NT2/D1 (cell line): ENCODE data around the gene TLE7.

Source experiments
- DNase-seq: peaks from one replicate; pipeline ENCODE4 v3.0.0-alpha.2; 2011; ENCODE audit warnings: low read depth, low spot score
- H3K27me3 ChIP-seq: 2 replicates; pipeline ENCODE4 v1.6.0; 2011; ENCODE audit warnings: mild to moderate bottlenecking; ENCODE audit not compliant: insufficient read length, insufficient read depth
- H3K36me3 ChIP-seq: 2 replicates; pipeline ENCODE4 v1.6.1; 2011; ENCODE audit warnings: mild to moderate bottlenecking, low read length, mixed read lengths; ENCODE audit not compliant: insufficient read depth, insufficient read length
- H3K4me1 ChIP-seq: 2 replicates; pipeline ENCODE4 v1.5.1; 2011; ENCODE audit not compliant: insufficient read depth, insufficient read length
- H3K4me3 ChIP-seq: 2 replicates; pipeline ENCODE4 v1.5.1; 2011; ENCODE audit warnings: low read depth; ENCODE audit not compliant: insufficient read length
- H3K9ac ChIP-seq: 2 replicates; pipeline ENCODE4 v1.6.0; 2011; ENCODE audit warnings: low read depth; ENCODE audit not compliant: insufficient read length
- H3K9me3 ChIP-seq: 2 replicates; pipeline ENCODE4 v1.5.1; 2011; ENCODE audit warnings: mild to moderate bottlenecking, low read length; ENCODE audit not compliant: insufficient read depth
- SUZ12 ChIP-seq: IDR thresholded peaks from 2 replicates; pipeline ENCODE4 v1.6.1; 2011; ENCODE audit not compliant: insufficient read length, insufficient read depth; ENCODE audit errors: extremely low read depth
- YY1 ChIP-seq: IDR thresholded peaks from 2 replicates; pipeline ENCODE4 v1.6.1; 2011; ENCODE audit not compliant: insufficient read length, insufficient read depth
- ZNF274 ChIP-seq: IDR thresholded peaks from 2 replicates; pipeline ENCODE4 v1.6.1; 2011; ENCODE audit warnings: mild to moderate bottlenecking, low read depth, low read length

TLE7 gene

GRCh38 chr16:71413341-71413740 lies 28.5 kb downstream of the TLE7 start:
- Histone ChIP-seq H3K9me3 (no peaks in the 10 kb centered on the region), H3K4me1 (peaks cover 5% of the 10 kb centered on the region), H3K9ac (no peak overlapping the region), H3K4me3 (no peak overlapping the region), H3K27me3 (no peaks in the 10 kb centered on the region), H3K36me3 (no peaks in the 10 kb centered on the region)
- no peak for DNase-seq
- TF ChIP-seq SUZ12, result no peak
- TF ChIP-seq ZNF274, result no peak
- no peak for TF ChIP-seq YY1

DNA sequence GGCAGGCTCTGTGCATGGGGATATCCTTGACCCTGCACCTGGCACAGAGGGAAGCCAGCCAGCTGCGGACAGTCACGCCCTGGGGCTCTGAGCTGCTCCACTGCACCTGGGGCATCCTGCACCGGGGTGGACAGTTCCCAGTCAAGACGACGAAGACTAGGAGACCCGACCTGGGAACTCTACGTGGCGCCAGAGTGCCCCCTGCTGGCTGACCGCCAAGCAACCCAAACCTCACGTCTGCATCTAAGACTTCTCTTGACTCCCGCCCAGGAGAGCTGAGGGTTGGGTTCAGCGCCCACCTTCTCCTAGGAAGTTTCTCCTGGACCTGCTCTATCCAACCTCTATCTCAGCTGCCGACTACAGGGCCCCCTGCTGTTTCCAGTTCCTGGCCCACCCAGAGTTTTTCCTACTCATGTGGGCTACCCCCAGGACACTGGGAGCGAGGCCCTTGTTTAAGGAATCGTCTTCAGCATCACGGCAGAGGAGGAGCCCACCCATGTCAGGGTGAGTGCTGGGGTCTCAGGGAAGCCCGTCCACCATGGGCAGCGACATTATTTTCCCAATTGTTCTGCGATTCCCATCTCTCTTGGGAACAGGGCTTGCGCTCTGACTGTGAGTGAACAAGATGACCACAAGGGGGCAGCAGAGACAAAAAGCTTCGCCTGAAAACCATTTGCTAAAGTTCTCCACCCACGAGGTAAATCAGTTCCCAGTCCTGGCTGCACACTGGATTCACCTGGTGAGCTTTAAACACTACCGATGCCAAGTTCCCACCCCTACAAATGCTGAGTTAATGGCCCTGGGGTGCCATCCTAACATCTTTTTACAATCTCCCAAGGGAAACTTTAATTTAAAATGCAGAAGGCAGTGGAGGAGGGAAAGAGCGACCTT lies 29.3 kb downstream of the TLE7 start:
- no peaks in the 10 kb centered on the region for H3K9me3 ChIP-seq
- peak overlapping the region; percentile 62 for H3K9ac ChIP-seq
- H3K4me1 ChIP-seq, result peaks cover 5% of the 10 kb centered on the region
- H3K4me3 ChIP-seq, result peak overlapping the region; percentile 24
- no peaks in the 10 kb centered on the region for H3K36me3 ChIP-seq
- peak; percentile 75 for DNase-seq
- H3K27me3 ChIP-seq, result no peaks in the 10 kb centered on the region
- TF ChIP-seq ZNF274, result no peak
- TF ChIP-seq SUZ12, result no peak
- no peak for TF ChIP-seq YY1

DNA sequence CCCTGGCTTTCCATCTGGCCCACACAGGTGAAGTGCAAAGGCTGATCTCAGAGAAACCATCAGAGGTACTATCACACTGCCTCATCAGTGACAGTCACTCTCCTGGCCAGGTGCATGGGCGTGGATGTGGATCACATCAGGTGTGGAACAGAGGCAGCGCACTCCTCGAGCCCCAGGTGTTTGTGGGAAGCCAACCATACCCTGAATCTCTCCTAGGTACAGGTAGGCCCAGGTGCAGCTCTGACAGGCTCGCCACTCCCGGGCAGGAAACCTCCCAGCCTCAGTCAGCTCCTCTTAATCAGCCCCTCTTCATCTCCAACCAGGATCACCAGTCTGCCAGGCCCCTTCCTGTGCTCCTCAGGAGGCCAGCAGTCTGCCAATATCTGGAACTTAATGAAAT lies 31.7 kb downstream of the TLE7 start:
- TF ChIP-seq ZNF274, result no peak
- H3K9me3 ChIP-seq, result peaks cover under 1% of the 10 kb centered on the region; the same call in 1 of the 2 replicates
- no peak overlapping the region for H3K9ac ChIP-seq
- DNase-seq, result no peak
- H3K4me3 ChIP-seq, result no peak overlapping the region
- H3K27me3 ChIP-seq, result no peaks in the 10 kb centered on the region
- H3K36me3 ChIP-seq, result no peaks in the 10 kb centered on the region
- H3K4me1 ChIP-seq, result peaks cover 5% of the 10 kb centered on the region

DNA sequence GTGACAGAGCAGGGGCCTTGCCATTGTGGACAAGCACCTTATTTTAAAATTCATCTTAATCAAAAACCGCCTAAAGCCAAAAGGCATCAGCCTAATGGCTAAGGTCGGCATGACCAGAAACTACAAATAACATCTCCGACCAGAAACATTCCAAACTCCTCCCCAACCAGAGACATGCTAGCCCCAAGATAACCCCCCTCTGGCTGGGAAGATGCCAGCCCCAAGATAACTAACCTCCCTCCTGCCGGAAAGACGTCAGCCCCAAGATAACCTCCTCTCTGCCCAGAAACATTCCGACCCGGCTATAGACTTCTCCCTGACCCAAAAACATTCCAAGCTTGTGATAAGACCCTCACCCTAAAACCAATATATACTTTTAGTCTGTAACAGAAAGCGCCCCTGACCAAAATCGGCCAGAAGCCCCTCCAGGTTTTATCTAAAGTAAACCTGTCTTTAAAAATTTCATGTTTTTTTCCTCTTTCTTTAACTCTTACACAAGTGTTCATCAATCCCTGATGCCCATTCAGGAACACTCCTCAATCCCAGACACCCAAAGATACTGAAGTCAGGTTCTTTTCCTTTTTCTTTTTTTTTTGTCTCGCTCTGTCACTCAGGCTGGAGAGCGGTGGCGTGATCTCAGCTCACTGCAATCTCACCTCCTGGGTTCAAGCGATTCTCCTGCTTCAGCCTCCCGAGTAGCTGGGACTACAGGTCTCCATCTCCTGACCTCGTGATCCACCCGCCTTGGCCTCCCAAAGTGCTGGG lies 32.7 kb downstream of the TLE7 start:
- H3K4me1 ChIP-seq, result peaks cover 5% of the 10 kb centered on the region
- H3K36me3 ChIP-seq, result no peaks in the 10 kb centered on the region
- no peak overlapping the region for H3K4me3 ChIP-seq
- H3K9ac ChIP-seq, result no peak overlapping the region
- DNase-seq, result no peak
- H3K9me3 ChIP-seq, result peaks cover 10% of the 10 kb centered on the region
- TF ChIP-seq SUZ12 (no peak), ZNF274 (no peak), YY1 (no peak)
- H3K27me3 ChIP-seq, result no peaks in the 10 kb centered on the region

DNA sequence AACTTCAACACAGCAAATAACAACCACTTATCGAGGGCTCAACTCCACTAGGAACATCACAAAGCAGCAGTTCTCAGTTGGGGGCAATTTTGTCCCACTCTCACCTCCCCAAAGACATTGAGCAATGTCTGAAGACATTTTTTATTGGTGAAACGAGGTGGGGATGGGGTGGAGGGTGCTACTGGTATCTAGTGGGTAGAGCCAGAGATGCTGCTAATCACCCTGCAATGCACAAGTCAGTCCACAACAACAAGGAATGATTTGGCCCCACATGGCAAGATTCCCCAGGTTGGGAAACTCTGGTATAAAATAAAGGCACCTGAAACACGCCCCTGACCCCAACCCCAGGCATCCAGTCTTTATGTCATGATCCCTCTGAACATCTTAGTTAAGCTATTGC lies 33.3 kb downstream of the TLE7 start:
- TF ChIP-seq YY1, result no peak
- TF ChIP-seq ZNF274, result no peak
- TF ChIP-seq SUZ12, result no peak
- Histone ChIP-seq H3K27me3 (no peaks in the 10 kb centered on the region), H3K36me3 (no peaks in the 10 kb centered on the region), H3K9me3 (peaks cover 16% of the 10 kb centered on the region), H3K9ac (no peak overlapping the region), H3K4me1 (peaks cover 5% of the 10 kb centered on the region), H3K4me3 (no peak overlapping the region)
- DNase-seq, result no peak

- H3K4me1 ChIP-seq, result peaks cover 2% of the 10 kb centered on the region
- no peak for DNase-seq
- TF ChIP-seq SUZ12 (no peak), ZNF274 (no peak), YY1 (no peak)
- peaks cover 19% of the 10 kb centered on the region for H3K9me3 ChIP-seq
- H3K27me3 ChIP-seq, result no peaks in the 10 kb centered on the region
- no peaks in the 10 kb centered on the region for H3K36me3 ChIP-seq
- H3K9ac ChIP-seq, result no peak overlapping the region
- no peak overlapping the region for H3K4me3 ChIP-seq
Measured at GRCh38 chr16:71407731-71408130, 34.1 kb downstream of the TLE7 start.

- H3K36me3 ChIP-seq, result no peaks in the 10 kb centered on the region
- no peaks in the 10 kb centered on the region for H3K27me3 ChIP-seq
- H3K4me3 ChIP-seq, result no peak overlapping the region
- DNase-seq, result no peak
- H3K4me1 ChIP-seq, result no peaks in the 10 kb centered on the region
- TF ChIP-seq SUZ12 (no peak), ZNF274 (no peak), YY1 (no peak)
- peaks cover 19% of the 10 kb centered on the region for H3K9me3 ChIP-seq
- H3K9ac ChIP-seq, result no peak overlapping the region
Measured at GRCh38 chr16:71406724-71407123, 35.1 kb downstream of the TLE7 start.
